CD8-positive, alpha-beta memory T cell (primary cell): ENCODE measurements around the gene TRIM8. TPM values are rescaled to one million over a fixed set of nuclear protein-coding genes. Genes with fewer than 3 reads are reported as not detected.
A peak's percentile ranks its signal among the peaks of the same experiment; 100 is the strongest.

Source experiments
- CTCF ChIA-PET: fragments of 350-600 bp; sonication (Branson Sonifier 250); formaldehyde crosslinking; loops from one replicate; lab custom pipeline; 2021; ENCODE audit warnings: antibody characterized with exemption; lab: Charles Lee
- POLR2A ChIA-PET: fragments of 350-600 bp; sonication (Branson Sonifier 250); formaldehyde crosslinking; loops from one replicate; lab custom pipeline; 2021; ENCODE audit warnings: antibody characterized with exemption; lab: Charles Lee
- DNase-seq, 5 donors: peaks; one replicate each; pipeline versions ENCODE4 v3.0.0 to v3.0.0-alpha.2; 2020 to 2022; ENCODE audit warnings: mixed read lengths in 1 of 5
- H3K27ac ChIP-seq: one replicate; pipeline ENCODE4 v1.7.0; 2013; ENCODE audit warnings: low read depth, mild to moderate bottlenecking, low read length, moderate library complexity
- H3K27me3 ChIP-seq: 2 replicates; pipeline ENCODE4 v1.7.0; 2013; ENCODE audit warnings: low read length, mild to moderate bottlenecking; ENCODE audit not compliant: insufficient read depth, poor library complexity, severe bottlenecking
- H3K36me3 ChIP-seq: 2 replicates; pipeline ENCODE4 v1.7.0; 2013; ENCODE audit warnings: mild to moderate bottlenecking, low read length, moderate library complexity; ENCODE audit not compliant: insufficient read depth
- H3K4me1 ChIP-seq: 2 replicates; pipeline ENCODE4 v1.7.0; 2013; ENCODE audit warnings: mild to moderate bottlenecking, low read length, moderate library complexity; ENCODE audit not compliant: insufficient read depth
- H3K4me3 ChIP-seq: 2 replicates; pipeline ENCODE4 v1.7.0; 2013; ENCODE audit warnings: mild to moderate bottlenecking, low read length
- H3K9me3 ChIP-seq: 2 replicates; pipeline ENCODE4 v1.7.0; 2013; ENCODE audit warnings: mild to moderate bottlenecking, low read length
- H3K27ac Mint-ChIP-seq, 8 donors: one replicate each; pipeline ENCODE4 v1.8.0; 2020 to 2021; ENCODE audit warnings: mixed read lengths in 8 of 8, mild to moderate bottlenecking in 6 of 8, inconsistent platforms in 3 of 8, moderate library complexity in 3 of 8
- H3K27me3 Mint-ChIP-seq, 2 donors: one replicate each; pipeline ENCODE4 v1.8.0; 2020 to 2021; ENCODE audit warnings: mixed read lengths in 2 of 2, mild to moderate bottlenecking in 1 of 2, moderate library complexity in 1 of 2
- H3K36me3 Mint-ChIP-seq, 3 donors: one replicate each; pipeline ENCODE4 v1.8.0; 2020 to 2021; ENCODE audit warnings: mixed read lengths in 3 of 3, inconsistent platforms in 1 of 3, mild to moderate bottlenecking in 1 of 3
- H3K4me1 Mint-ChIP-seq, 3 donors: one replicate each; pipeline ENCODE4 v1.8.0; 2020 to 2021; ENCODE audit warnings: mixed read lengths in 3 of 3, inconsistent platforms in 1 of 3, mild to moderate bottlenecking in 1 of 3
- H3K4me3 Mint-ChIP-seq, 7 donors: one replicate each; pipeline ENCODE4 v1.8.0; 2020 to 2021; ENCODE audit warnings: mixed read lengths in 7 of 7, mild to moderate bottlenecking in 6 of 7, moderate library complexity in 4 of 7, inconsistent platforms in 2 of 7
- H3K9me3 Mint-ChIP-seq, 5 donors: one replicate each; pipeline ENCODE4 v1.8.0; 2020 to 2022; ENCODE audit warnings: mixed read lengths in 5 of 5, mild to moderate bottlenecking in 3 of 5, moderate library complexity in 2 of 5, inconsistent platforms in 1 of 5
- polyA plus RNA-seq: library from polyadenylated mRNA; unstranded; fragments of 300-500 nt; fragmentation: Illumina TruSeq; gene quantifications from one replicate; pipeline ENCODE4 v1.2.3, GENCODE V29; 2021
- total RNA-seq, 2 experiments: library from RNA; stranded (reverse); gene quantifications; one replicate each; pipeline ENCODE4 v1.2.3, GENCODE V29; 2021

Gene TRIM8
- total and polyA plus RNA-seq, 3 experiments from 2014 or later: 63.9 to 74.5 (median 72.0) TPM

DNA sequence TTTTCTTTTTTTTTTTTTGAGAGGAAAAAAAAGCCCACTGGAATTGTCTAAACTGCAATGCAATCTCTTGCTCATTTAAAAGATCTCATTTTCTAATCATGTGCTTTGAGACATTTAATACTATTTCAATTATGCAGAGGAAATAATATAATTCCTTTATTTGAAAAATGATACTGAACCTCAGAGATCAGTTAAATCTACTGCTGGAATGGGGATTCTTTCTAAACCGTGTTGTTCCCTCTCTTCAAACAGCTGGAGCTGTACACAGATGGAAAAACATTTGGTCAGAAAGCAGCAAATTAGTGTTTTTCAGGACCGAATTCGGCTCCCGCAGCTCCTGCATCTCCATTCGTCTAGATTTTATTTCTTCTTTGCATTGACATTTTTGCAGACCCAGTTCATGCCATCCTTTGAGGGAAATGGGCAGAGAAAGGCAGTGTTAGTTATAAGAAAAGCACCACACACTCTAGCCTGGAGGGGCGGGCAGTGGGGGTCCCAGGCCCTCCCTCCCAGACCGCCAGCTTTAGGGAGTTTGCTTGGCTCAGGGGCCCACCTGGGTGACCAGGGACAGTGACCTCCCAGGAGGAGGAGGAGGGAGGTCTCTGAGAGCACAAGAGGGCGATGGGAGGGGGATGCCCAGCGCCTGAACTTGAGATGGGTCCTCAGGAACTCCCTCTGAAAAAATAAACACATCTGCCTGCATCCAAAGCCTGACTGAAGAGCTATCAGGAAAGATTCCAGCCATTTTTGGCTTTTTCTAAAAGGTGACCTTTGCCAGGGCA lies 32.4 kb downstream of the TRIM8 start:
- Mint-ChIP-seq H3K27me3 (no peaks in the 10 kb centered on the region), H3K9me3 (no peaks in the 10 kb centered on the region), H3K36me3 (peaks cover 0 to 6% (median 2%) of the 10 kb centered on the region in 3 donors), H3K4me1 (peaks cover 34 to 54% (median 45%) of the 10 kb centered on the region in 3 donors), H3K4me3 (no peak overlapping the region), H3K27ac (peak overlapping the region in 3 of 8 donors; percentile 5 to 64 (median 63))
- H3K27me3 ChIP-seq: no peaks in the 10 kb centered on the region
- POLR2A ChIA-PET: interaction anchor here (0.6 to 1.4 kb wide), 2 partner anchors 26 to 62 kb away, joined by 3 read pairs; no protein-coding TSS in a partner anchor
- peaks cover 31% of the 10 kb centered on the region for H3K4me1 ChIP-seq
- H3K36me3 ChIP-seq: no peaks in the 10 kb centered on the region
- H3K9me3 ChIP-seq: no peaks in the 10 kb centered on the region
- H3K4me3 ChIP-seq: no peak overlapping the region
- H3K27ac ChIP-seq: no peak overlapping the region
- no peak for DNase-seq
- CTCF ChIA-PET: interaction anchor here (0.7 to 5.7 kb wide), 5 partner anchors 10 to 226 kb away, joined by 3 to 39 read pairs (median 9); partner anchors contain the start of genes ARL3, SFXN2 and TRIM8

DNA sequence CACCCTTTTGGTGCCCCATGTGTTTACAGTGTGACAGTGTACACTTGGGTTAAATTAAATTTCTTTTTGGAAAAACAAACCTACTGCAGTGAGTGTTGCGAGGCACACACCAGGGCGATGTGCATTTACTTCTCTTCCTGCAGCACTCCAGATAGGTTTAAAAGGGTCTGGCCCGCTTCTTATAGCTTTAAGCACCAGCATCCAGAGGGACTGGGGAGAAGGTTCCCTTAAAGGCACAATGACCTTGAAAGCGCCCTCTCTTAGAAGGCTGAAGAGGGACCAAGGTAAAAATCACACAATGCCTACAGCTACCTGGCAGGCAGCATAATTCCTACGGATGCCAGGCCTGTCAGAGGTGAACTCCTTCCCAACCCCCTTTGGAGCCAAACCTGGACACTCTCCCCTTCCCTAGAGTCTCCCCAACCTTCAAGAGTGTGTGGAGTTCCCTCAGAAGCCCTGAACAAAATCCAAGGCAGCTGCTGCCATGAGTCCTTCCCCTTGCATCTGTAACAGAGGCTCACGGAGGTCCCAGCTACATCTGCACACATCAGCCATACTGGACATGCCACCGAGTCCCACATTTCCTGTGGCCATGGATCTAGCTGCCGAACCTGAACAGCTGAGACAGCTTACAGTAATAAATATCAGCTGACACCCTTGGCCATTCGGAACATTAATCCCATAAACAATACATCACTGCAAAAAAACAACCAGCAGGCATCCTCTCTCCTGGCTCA lies 33.2 kb downstream of the TRIM8 start:
- no peaks in the 10 kb centered on the region for H3K27me3 Mint-ChIP-seq
- H3K9me3 Mint-ChIP-seq: no peaks in the 10 kb centered on the region
- no peaks in the 10 kb centered on the region for H3K27me3 ChIP-seq
- POLR2A ChIA-PET: no interaction called here
- no peak overlapping the region for H3K4me3 ChIP-seq
- H3K4me3 Mint-ChIP-seq: peak overlapping the region in 1 of 7 donors; percentile 48
- peak overlapping the region in 3 of 8 donors; percentile 17 to 61 (median 43) for H3K27ac Mint-ChIP-seq
- H3K4me1 ChIP-seq: peaks cover 37% of the 10 kb centered on the region
- no peak for DNase-seq
- H3K4me1 Mint-ChIP-seq: peaks cover 34 to 58% (median 53%) of the 10 kb centered on the region in 3 donors
- CTCF ChIA-PET: interaction anchor here (0.9 to 5.7 kb wide), 7 partner anchors 8 to 37 kb away, joined by 3 to 39 read pairs (median 3); partner anchors contain the start of genes ARL3, SFXN2 and TRIM8
- H3K36me3 ChIP-seq: no peaks in the 10 kb centered on the region
- H3K36me3 Mint-ChIP-seq: peaks cover 0 to 9% (median 2%) of the 10 kb centered on the region in 3 donors
- H3K9me3 ChIP-seq: no peaks in the 10 kb centered on the region
- H3K27ac ChIP-seq: no peak overlapping the region

DNA sequence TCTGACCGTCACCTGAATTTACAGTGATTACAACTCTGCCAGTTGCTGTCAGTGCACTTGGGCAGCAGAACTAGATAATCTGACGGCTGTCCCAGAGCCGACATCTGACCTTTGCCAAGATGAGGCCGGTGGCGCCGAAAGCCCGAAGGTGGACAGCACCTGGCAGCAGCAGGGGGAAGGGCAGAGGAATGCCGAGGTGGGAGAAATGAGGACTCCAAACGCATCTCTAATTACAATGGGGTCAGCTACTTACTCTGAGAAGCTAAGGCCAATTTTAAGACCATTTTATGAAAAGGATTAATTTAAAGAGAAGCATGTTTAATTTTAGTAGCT lies 33.8 kb downstream of the TRIM8 start:
- Mint-ChIP-seq H3K27me3 (no peaks in the 10 kb centered on the region), H3K27ac (peak overlapping the region in 1 of 8 donors; percentile 45), H3K9me3 (no peaks in the 10 kb centered on the region), H3K4me3 (no peak overlapping the region), H3K4me1 (peaks cover 31 to 53% (median 53%) of the 10 kb centered on the region in 3 donors), H3K36me3 (peaks cover 0 to 9% (median 2%) of the 10 kb centered on the region in 3 donors)
- peaks cover 37% of the 10 kb centered on the region for H3K4me1 ChIP-seq
- no peaks in the 10 kb centered on the region for H3K36me3 ChIP-seq
- POLR2A ChIA-PET: no interaction called here
- H3K27me3 ChIP-seq: no peaks in the 10 kb centered on the region
- no peak overlapping the region for H3K4me3 ChIP-seq
- no peak overlapping the region for H3K27ac ChIP-seq
- CTCF ChIA-PET: interaction anchor here (0.9 to 5.7 kb wide), 7 partner anchors 8 to 36 kb away, joined by 3 to 39 read pairs (median 3); partner anchors contain the start of genes ARL3, SFXN2 and TRIM8
- no peak for DNase-seq
- no peaks in the 10 kb centered on the region for H3K9me3 ChIP-seq

DNA sequence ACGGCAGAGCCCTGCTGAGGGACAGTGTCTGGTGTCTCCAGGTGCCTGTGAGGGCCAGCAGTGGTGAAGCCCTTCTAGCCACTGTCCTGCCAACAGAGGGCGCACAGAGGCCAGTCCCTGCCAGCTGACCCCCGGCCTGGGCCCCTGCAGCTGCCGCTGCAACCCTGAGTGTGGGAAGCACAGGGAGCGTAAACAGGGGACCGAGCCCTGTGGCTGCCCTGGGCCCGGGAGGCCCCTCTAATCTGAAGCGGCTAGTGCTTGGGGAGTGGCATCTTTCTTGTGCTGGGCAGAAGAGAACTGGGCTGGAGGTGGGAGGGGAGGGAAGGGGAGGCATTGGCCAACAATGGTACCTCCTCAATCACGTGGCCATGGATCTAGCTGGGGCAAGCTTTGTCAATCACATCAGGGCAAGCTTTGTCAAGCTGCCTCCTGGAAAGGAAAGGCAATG lies 34.6 kb downstream of the TRIM8 start:
- no peak overlapping the region for H3K4me3 ChIP-seq
- ChIA-PET POLR2A (interaction anchor here (0.7 kb wide), 1 partner anchor 18 kb away, joined by 3 read pairs; no protein-coding TSS in a partner anchor), CTCF (interaction anchor here (1.0 to 1.6 kb wide), 3 partner anchors 8 to 20 kb away, joined by 3 read pairs; no protein-coding TSS in a partner anchor)
- no peaks in the 10 kb centered on the region for H3K36me3 ChIP-seq
- peaks cover 30% of the 10 kb centered on the region for H3K4me1 ChIP-seq
- Mint-ChIP-seq H3K9me3 (no peaks in the 10 kb centered on the region), H3K4me1 (peaks cover 24 to 45% (median 45%) of the 10 kb centered on the region in 3 donors), H3K27me3 (no peaks in the 10 kb centered on the region), H3K36me3 (peaks cover 0 to 13% (median 2%) of the 10 kb centered on the region in 3 donors), H3K27ac (peak overlapping the region in 2 of 8 donors; percentile 56 to 73), H3K4me3 (no peak overlapping the region)
- no peaks in the 10 kb centered on the region for H3K9me3 ChIP-seq
- no peak for DNase-seq
- H3K27ac ChIP-seq: no peak overlapping the region
- H3K27me3 ChIP-seq: no peaks in the 10 kb centered on the region

DNA sequence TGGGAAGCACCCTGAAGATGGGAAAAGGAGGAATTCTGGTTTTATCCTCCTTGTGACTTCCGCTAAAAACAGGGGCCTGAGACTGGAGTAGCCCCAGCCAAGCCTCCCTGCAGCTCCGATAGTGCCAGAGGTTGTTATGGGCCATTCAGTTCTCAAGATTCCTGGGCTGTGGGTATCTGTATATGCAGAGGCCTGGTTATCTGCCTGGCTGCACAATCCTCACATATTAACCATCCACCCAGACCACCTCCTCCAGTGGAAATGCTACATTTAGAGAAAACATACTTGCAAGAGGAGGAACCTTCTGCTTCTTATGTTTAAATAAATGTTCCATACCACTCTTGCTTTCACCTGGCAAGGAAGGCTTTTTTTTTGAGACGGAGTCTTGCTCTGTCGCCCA lies 35.3 kb downstream of the TRIM8 start:
- Mint-ChIP-seq H3K9me3 (no peaks in the 10 kb centered on the region), H3K27ac (no peak overlapping the region), H3K4me1 (peaks cover 18 to 38% (median 38%) of the 10 kb centered on the region in 3 donors), H3K27me3 (no peaks in the 10 kb centered on the region), H3K36me3 (peaks cover 0 to 15% (median 2%) of the 10 kb centered on the region in 3 donors), H3K4me3 (no peak overlapping the region)
- no peaks in the 10 kb centered on the region for H3K9me3 ChIP-seq
- no peak for DNase-seq
- H3K27me3 ChIP-seq: no peaks in the 10 kb centered on the region
- POLR2A ChIA-PET: no interaction called here
- CTCF ChIA-PET: no interaction called here
- H3K4me1 ChIP-seq: peaks cover 25% of the 10 kb centered on the region
- H3K4me3 ChIP-seq: no peak overlapping the region
- H3K27ac ChIP-seq: no peak overlapping the region
- no peaks in the 10 kb centered on the region for H3K36me3 ChIP-seq

DNA sequence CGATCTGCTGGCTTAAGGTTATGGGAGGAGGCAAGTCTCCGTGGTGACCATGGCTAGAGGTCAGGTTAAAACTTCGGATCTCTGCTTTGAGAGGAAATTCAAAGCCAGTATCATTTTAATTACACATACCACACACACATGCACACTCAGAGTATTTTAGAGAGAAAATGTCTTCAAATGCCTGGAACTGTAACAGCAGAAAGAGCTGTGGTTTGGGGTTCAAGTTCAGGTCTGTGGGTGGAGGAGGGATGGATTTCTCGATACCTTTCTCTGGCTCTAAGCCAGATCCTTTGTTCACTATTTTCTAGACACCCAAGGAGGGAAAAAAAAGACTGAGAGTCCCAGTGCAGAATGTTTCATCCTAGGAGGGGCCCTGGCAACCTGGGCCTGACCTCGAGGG lies 37.4 kb downstream of the TRIM8 start:
- peaks cover 11% of the 10 kb centered on the region for H3K4me1 ChIP-seq
- H3K27ac ChIP-seq: no peak overlapping the region
- no peaks in the 10 kb centered on the region for H3K27me3 ChIP-seq
- H3K4me3 ChIP-seq: no peak overlapping the region
- ChIA-PET POLR2A (interaction anchor here (1.2 kb wide), 1 partner anchor 30 kb away, joined by 3 read pairs; no protein-coding TSS in a partner anchor), CTCF (no interaction called here)
- peak overlapping the region in 2 of 8 donors; percentile 15 to 40 for H3K27ac Mint-ChIP-seq
- no peaks in the 10 kb centered on the region for H3K27me3 Mint-ChIP-seq
- H3K36me3 ChIP-seq: no peaks in the 10 kb centered on the region
- H3K9me3 Mint-ChIP-seq: no peaks in the 10 kb centered on the region
- no peaks in the 10 kb centered on the region for H3K9me3 ChIP-seq
- DNase-seq: no peak
- peaks cover 3 to 20% (median 18%) of the 10 kb centered on the region in 3 donors for H3K4me1 Mint-ChIP-seq
- H3K4me3 Mint-ChIP-seq: no peak overlapping the region
- H3K36me3 Mint-ChIP-seq: peaks cover 0 to 21% (median 2%) of the 10 kb centered on the region in 3 donors

DNA sequence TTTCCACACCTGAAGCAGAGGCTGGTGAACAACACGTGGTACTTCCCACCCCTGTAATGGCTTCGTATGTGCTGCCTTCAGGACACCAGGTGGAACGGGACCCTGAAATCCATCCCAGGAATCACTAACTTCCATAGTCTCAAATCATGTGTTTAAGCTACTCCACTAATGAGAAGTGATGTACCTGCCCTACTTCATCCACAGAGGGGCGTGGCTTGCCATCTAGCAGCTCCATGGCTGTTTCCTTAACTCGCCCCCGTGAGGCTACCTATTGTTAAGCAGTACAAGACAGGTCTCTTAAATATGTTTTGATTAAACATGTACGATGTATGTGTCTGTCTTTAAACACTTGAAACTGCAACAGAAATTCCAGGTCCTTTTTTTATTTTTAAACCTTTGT lies 38.1 kb downstream of the TRIM8 start:
- H3K27me3 ChIP-seq: no peaks in the 10 kb centered on the region
- POLR2A ChIA-PET: no interaction called here
- H3K4me1 ChIP-seq: peaks cover 11% of the 10 kb centered on the region
- no peak overlapping the region for H3K27ac ChIP-seq
- no peaks in the 10 kb centered on the region for H3K9me3 Mint-ChIP-seq
- H3K4me3 Mint-ChIP-seq: no peak overlapping the region
- peak overlapping the region in 2 of 8 donors; percentile 9 to 45 for H3K27ac Mint-ChIP-seq
- CTCF ChIA-PET: no interaction called here
- H3K27me3 Mint-ChIP-seq: no peaks in the 10 kb centered on the region
- no peaks in the 10 kb centered on the region for H3K36me3 ChIP-seq
- peaks cover 2 to 14% (median 12%) of the 10 kb centered on the region in 3 donors for H3K4me1 Mint-ChIP-seq
- DNase-seq: no peak
- H3K4me3 ChIP-seq: no peak overlapping the region
- H3K9me3 ChIP-seq: no peaks in the 10 kb centered on the region
- peaks cover 0 to 21% (median 2%) of the 10 kb centered on the region in 3 donors for H3K36me3 Mint-ChIP-seq
